OCI-LY3 (cell line): Measurements from ENCODE around the gene WWOX.

Experiments
- CTCF ChIP-seq: fragments of 200-600, 300-600 bp; sonication (generic); IDR thresholded peaks from 2 replicates; pipeline ENCODE4 v1.5.1; 2014; ENCODE audit warnings: antibody characterized with exemption, low read length, low read depth
- EZH2phosphoT487 ChIP-seq: fragments of 200-600 bp; shearing (Covaris generic); IDR thresholded peaks from 2 replicates; pipeline ENCODE4 v1.6.1; 2018; ENCODE audit warnings: antibody characterized with exemption, mixed run types, low read depth

GRCh38 chr16:79183571-79183970 lies 1084.1 kb downstream of the WWOX start:
- TF ChIP-seq CTCF (no peak), EZH2phosphoT487 (no peak)
